ENCODE data around the gene ARMC2.

DNA sequence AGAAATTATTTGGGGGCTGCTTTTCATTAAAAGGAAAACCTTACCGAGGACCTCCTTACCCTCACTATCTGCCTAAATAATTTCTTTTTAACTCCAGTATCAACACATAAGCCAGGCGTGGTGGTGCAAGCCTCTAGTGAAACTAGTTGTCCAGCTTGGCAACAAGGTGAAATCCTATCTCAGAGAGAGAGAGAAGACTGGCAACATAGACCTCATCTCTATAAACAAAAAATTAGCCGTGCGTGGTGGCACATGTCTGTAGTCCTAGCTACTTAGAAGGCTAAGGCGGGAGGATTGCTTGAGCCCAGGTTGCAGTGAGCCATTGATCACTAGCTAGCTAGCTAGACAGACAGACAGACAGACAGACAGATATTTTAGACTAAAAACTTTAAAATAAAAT lies 92.5 kb downstream of the ARMC2 start:
- TF ChIP-seq, protein P1, sequence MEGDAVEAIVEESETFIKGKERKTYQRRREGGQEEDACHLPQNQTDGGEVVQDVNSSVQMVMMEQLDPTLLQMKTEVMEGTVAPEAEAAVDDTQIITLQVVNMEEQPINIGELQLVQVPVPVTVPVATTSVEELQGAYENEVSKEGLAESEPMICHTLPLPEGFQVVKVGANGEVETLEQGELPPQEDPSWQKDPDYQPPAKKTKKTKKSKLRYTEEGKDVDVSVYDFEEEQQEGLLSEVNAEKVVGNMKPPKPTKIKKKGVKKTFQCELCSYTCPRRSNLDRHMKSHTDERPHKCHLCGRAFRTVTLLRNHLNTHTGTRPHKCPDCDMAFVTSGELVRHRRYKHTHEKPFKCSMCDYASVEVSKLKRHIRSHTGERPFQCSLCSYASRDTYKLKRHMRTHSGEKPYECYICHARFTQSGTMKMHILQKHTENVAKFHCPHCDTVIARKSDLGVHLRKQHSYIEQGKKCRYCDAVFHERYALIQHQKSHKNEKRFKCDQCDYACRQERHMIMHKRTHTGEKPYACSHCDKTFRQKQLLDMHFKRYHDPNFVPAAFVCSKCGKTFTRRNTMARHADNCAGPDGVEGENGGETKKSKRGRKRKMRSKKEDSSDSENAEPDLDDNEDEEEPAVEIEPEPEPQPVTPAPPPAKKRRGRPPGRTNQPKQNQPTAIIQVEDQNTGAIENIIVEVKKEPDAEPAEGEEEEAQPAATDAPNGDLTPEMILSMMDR (conservative IDR thresholded peaks at IDR 0.05; ENCODE audit: low read depth in 2 of 2), result no peak
- TF ChIP-seq EZH2phosphoT487 (IDR thresholded peaks at IDR 0.05; ENCODE audit: unreplicated experiment), result no peak

Measured in GM23338 (cell line).